ENCODE results near the gene SLC6A5. TPM values are rescaled to one million over a fixed set of nuclear protein-coding genes. Genes with fewer than 3 reads are reported as not detected.
A peak's percentile ranks its signal among the peaks of the same experiment; 100 is the strongest.

SLC6A5 gene
- total and polyA plus RNA-seq, 2 donors from 2014 or later, result not detected

DNA sequence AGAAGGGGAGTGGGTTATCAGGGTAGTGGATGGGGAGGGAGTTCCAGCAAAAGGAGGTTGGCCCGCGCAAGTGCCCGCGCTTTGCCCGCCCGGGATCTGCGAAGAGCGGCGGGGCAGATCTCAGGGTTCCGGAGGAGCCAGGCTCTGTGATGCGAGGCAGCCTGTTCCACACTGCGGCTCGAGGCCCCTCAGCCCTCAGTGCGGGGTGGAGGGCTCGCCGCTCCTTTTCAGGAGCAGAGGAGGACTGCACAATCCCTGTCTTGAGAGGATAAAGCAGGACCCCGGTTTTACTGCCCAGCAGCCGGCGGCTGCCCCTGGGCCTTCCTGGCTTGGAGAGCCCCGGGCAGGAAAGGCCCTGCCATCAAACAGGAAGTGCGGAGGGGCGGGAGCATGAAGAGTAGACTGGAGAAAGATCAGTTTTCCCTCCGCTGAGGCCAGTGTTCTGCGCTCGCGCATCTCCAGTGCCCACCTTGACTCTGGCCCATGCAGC lies 6.2 kb downstream of the SLC6A5 start:
- Histone ChIP-seq H3K27me3 (ENCODE audit: control insufficient read depth, insufficient read depth, low read length) (peaks cover 43% of the 10 kb centered on the region), H3K4me3 (ENCODE audit: low read length in 3 of 3) (no peak overlapping the region), H3K4me1 (ENCODE audit: control insufficient read depth in 2 of 3, insufficient read depth in 2 of 3, low read depth in 1 of 3, low read length in 3 of 3) (no peaks in the 10 kb centered on the region), H3K27ac (ENCODE audit: low read depth in 2 of 2, low read length in 2 of 2) (no peak overlapping the region), H3K9ac (ENCODE audit: low read length in 3 of 3) (no peak overlapping the region), H3K36me3 (ENCODE audit: control insufficient read depth in 2 of 3, insufficient read depth in 3 of 3, low read length in 3 of 3) (no peaks in the 10 kb centered on the region), H3K9me3 (ENCODE audit: control insufficient read depth in 2 of 3, insufficient read depth in 1 of 3, low read length in 3 of 3) (no peaks in the 10 kb centered on the region)
- peak in 1 of 5 donors; percentile 34 for DNase-seq
- intact Hi-C loops (cut with DNase I), result no loop called here
- TF ChIP-seq, protein P1, sequence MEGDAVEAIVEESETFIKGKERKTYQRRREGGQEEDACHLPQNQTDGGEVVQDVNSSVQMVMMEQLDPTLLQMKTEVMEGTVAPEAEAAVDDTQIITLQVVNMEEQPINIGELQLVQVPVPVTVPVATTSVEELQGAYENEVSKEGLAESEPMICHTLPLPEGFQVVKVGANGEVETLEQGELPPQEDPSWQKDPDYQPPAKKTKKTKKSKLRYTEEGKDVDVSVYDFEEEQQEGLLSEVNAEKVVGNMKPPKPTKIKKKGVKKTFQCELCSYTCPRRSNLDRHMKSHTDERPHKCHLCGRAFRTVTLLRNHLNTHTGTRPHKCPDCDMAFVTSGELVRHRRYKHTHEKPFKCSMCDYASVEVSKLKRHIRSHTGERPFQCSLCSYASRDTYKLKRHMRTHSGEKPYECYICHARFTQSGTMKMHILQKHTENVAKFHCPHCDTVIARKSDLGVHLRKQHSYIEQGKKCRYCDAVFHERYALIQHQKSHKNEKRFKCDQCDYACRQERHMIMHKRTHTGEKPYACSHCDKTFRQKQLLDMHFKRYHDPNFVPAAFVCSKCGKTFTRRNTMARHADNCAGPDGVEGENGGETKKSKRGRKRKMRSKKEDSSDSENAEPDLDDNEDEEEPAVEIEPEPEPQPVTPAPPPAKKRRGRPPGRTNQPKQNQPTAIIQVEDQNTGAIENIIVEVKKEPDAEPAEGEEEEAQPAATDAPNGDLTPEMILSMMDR (IDR thresholded peaks at IDR 0.05; ENCODE audit: borderline replicate concordance, extremely low read depth, insufficient read depth), result no peak
- no peak for FAIRE-seq

DNA sequence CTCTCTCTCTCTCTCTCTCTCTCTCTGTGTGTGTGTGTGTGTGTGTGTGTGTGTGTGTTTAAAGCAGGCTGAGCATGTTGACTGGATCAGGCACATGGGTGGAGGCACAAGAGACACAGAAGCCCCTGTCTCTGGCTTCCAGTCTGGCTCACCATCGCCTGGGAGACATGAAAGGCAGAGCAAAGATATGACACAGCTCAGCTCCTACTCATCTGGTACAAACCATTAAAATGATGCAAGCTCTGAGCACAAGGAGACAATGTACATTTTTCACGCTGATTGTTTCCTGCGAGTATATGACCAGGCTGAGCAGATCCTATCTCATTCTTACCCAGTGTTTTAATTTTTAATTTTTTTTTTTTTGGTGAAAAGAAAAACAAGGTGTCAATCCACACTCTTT lies 9.5 kb downstream of the SLC6A5 start:
- Histone ChIP-seq H3K4me1 (ENCODE audit: control insufficient read depth in 2 of 3, insufficient read depth in 2 of 3, low read depth in 1 of 3, low read length in 3 of 3) (no peaks in the 10 kb centered on the region), H3K9ac (ENCODE audit: low read length in 3 of 3) (no peak overlapping the region), H3K27me3 (ENCODE audit: control insufficient read depth, insufficient read depth, low read length) (peaks cover 25% of the 10 kb centered on the region), H3K27ac (ENCODE audit: low read depth in 2 of 2, low read length in 2 of 2) (no peak overlapping the region), H3K9me3 (ENCODE audit: control insufficient read depth in 2 of 3, insufficient read depth in 1 of 3, low read length in 3 of 3) (no peaks in the 10 kb centered on the region), H3K4me3 (ENCODE audit: low read length in 3 of 3) (no peak overlapping the region), H3K36me3 (ENCODE audit: control insufficient read depth in 2 of 3, insufficient read depth in 3 of 3, low read length in 3 of 3) (no peaks in the 10 kb centered on the region)
- intact Hi-C loops (cut with DNase I), result no loop called here
- FAIRE-seq, result no peak
- no peak for DNase-seq
- TF ChIP-seq, protein P1 (IDR thresholded peaks at IDR 0.05; ENCODE audit: borderline replicate concordance, extremely low read depth, insufficient read depth), result no peak

DNA sequence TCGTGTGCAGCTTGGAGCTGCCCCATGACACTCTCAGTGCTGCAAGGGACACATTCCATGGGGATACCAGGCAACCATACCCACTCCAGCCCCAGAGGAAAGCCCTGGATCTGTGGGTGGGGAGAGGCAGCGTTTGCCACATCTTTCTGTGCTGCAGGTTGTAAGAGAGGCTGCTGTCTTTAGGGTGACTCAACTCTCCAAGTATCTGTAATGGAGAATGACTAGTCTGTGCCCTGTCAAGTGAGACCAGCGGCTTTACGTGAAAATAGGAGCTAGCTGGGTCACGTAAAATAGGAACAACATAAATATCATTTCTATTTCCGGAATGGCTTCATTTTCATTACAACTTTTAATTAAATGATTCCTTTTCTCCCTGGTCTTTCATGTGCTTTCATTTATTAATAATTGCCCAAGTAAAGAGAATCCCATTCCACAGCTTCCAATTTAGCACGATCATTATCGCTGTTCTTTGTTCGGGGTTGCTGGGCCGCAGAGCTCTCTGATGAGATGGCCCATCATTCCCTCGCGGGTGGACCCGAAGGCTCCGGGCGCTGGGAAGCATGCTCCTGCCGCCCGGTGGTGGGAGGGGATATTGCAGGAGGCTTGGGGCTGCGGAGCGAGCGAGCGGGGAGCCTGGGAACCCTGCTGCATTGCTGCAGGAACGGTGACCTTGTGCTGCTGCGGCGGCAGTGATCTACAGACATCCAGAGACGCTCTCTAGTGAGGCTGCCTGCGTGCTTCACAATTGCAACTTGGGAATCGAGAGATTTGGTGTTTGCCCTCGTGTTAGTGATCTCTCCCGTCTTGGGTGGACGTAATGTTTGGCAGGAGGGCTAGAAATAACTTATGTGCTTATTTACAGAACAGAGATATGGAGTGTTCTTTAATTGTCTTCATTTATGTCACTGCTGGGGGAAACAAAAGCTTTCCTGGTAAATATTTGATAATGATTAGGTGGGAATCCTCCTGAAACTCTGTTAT lies 10.6 kb downstream of the SLC6A5 start:
- Histone ChIP-seq H3K9me3 (ENCODE audit: control insufficient read depth in 2 of 3, insufficient read depth in 1 of 3, low read length in 3 of 3) (no peaks in the 10 kb centered on the region), H3K27ac (ENCODE audit: low read depth in 2 of 2, low read length in 2 of 2) (no peak overlapping the region), H3K27me3 (ENCODE audit: control insufficient read depth, insufficient read depth, low read length) (peaks cover 16% of the 10 kb centered on the region), H3K4me1 (ENCODE audit: control insufficient read depth in 2 of 3, insufficient read depth in 2 of 3, low read depth in 1 of 3, low read length in 3 of 3) (no peaks in the 10 kb centered on the region), H3K9ac (ENCODE audit: low read length in 3 of 3) (no peak overlapping the region), H3K36me3 (ENCODE audit: control insufficient read depth in 2 of 3, insufficient read depth in 3 of 3, low read length in 3 of 3) (no peaks in the 10 kb centered on the region), H3K4me3 (ENCODE audit: low read length in 3 of 3) (peak overlapping the region in 1 of 3 donors; percentile 14)
- FAIRE-seq (no peak), DNase-seq (peak; percentile 82 to 91 (median 90))
- intact Hi-C loops (cut with DNase I), result no loop called here
- TF ChIP-seq, protein P1 (IDR thresholded peaks at IDR 0.05; ENCODE audit: borderline replicate concordance, extremely low read depth, insufficient read depth), result peak; percentile 78

Data from kidney (tissue), 14 donors.